SU-DHL-6 (cell line): ENCODE measurements around the gene KIF5C.

Experiments used
- H2AFZ ChIP-seq: fragments of 200-600 bp; sonication (generic); 2 replicates; pipeline ENCODE4 v1.6.1; 2014; ENCODE audit warnings: low read depth, mild to moderate bottlenecking, moderate library complexity, mixed read lengths, antibody characterized with exemption, low read length; ENCODE audit not compliant: severe bottlenecking
- H3F3A ChIP-seq: fragments of 200-600 bp; shearing (Covaris generic); 2 replicates; pipeline ENCODE4 v1.6.0; 2016; ENCODE audit warnings: antibody characterized with exemption, mild to moderate bottlenecking; ENCODE audit not compliant: insufficient read depth
- H3K27ac ChIP-seq: fragments of 200-600 bp; sonication (generic); 2 replicates; pipeline ENCODE4 v1.5.1; 2016; ENCODE audit warnings: low read depth, mild to moderate bottlenecking, low read length, moderate library complexity, mixed read lengths
- H3K27me3 ChIP-seq: fragments of 200-600 bp; sonication (generic), shearing (Covaris generic); 2 replicates; pipeline ENCODE4 v1.6.0; 2014; ENCODE audit warnings: mild to moderate bottlenecking, low read length
- H3K36me3 ChIP-seq: fragments of 200-600 bp; sonication (generic); 2 replicates; pipeline ENCODE4 v1.6.1; 2014; ENCODE audit warnings: mild to moderate bottlenecking, low read length, mixed read lengths
- H3K4me2 ChIP-seq: fragments of 300-600, 200-600 bp; shearing (Covaris generic), sonication (generic); 2 replicates; pipeline ENCODE4 v1.6.0; 2014; ENCODE audit warnings: low read length, low read depth, mild to moderate bottlenecking; ENCODE audit not compliant: poor library complexity, severe bottlenecking
- H3K4me3 ChIP-seq: fragments of 200-600 bp; sonication (generic); 2 replicates; pipeline ENCODE4 v1.5.1; 2014; ENCODE audit warnings: antibody characterized with exemption, low read length, mild to moderate bottlenecking, mixed read lengths; ENCODE audit not compliant: insufficient read depth, poor library complexity, severe bottlenecking
- H3K79me2 ChIP-seq: fragments of 200-600 bp; sonication (generic); 2 replicates; pipeline ENCODE4 v1.6.1; 2014; ENCODE audit warnings: mild to moderate bottlenecking, low read length, moderate library complexity; ENCODE audit not compliant: insufficient read depth
- H3K9ac ChIP-seq: fragments of 200-600 bp; sonication (generic); 2 replicates; pipeline ENCODE4 v1.7.0; 2014; ENCODE audit warnings: mild to moderate bottlenecking, low read length
- H3K9me2 ChIP-seq: fragments of 200-600 bp; sonication (generic); replicated peaks from 2 replicates; pipeline ENCODE4 v1.6.1; 2014; ENCODE audit warnings: low read length; ENCODE audit not compliant: insufficient read depth
- H3K9me3 ChIP-seq: fragments of 200-600 bp; sonication (generic); 2 replicates; pipeline ENCODE4 v1.6.1; 2014; ENCODE audit warnings: low read length, mixed read lengths; ENCODE audit not compliant: insufficient read depth
- H4K20me1 ChIP-seq: fragments of 200-600 bp; sonication (generic); 2 replicates; pipeline ENCODE4 v1.6.1; 2014; ENCODE audit warnings: low read depth, mild to moderate bottlenecking, antibody characterized with exemption, low read length, moderate library complexity, mixed read lengths
- CTCF ChIP-seq: fragments of 200-600 bp; sonication (generic); IDR thresholded peaks from one replicate; pipeline ENCODE4 v1.5.1; 2017; ENCODE audit warnings: antibody characterized with exemption, mild to moderate bottlenecking, low read length, moderate library complexity; ENCODE audit not compliant: insufficient read depth, poor library complexity, severe bottlenecking
- EZH2phosphoT487 ChIP-seq: fragments of 200-600 bp; sonication (generic), shearing (Covaris generic); conservative IDR thresholded peaks from 2 replicates; pipeline ENCODE4 v1.6.1; 2018; ENCODE audit warnings: mild to moderate bottlenecking, antibody characterized with exemption, low read length, moderate library complexity, mixed read lengths

KIF5C gene

DNA sequence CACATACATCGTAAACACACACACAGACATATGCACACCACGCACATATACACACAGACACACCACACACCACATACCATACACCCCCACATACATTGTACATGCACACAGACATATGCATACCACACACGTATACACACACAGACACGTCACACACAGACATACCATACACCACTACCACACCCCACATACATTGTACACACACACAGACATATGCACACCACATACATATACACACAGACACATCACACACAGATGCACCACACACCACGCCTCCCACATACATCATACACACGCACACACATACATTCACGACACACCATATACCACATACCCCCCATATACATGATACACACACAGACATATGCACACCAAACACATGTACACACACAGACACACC, 58.4 kb downstream of the KIF5C start:
- H2AFZ ChIP-seq = no peak overlapping the region
- no peaks in the 10 kb centered on the region for H4K20me1 ChIP-seq
- H3K9ac ChIP-seq = no peak overlapping the region
- H3K4me3 ChIP-seq = no peak overlapping the region
- no peak overlapping the region for H3K27ac ChIP-seq
- H3K4me2 ChIP-seq = no peak overlapping the region
- no peaks in the 10 kb centered on the region for H3F3A ChIP-seq
- H3K9me3 ChIP-seq = no peaks in the 10 kb centered on the region
- no peaks in the 10 kb centered on the region for H3K36me3 ChIP-seq
- TF ChIP-seq CTCF (no peak), EZH2phosphoT487 (no peak)
- H3K27me3 ChIP-seq = no peaks in the 10 kb centered on the region
- no peaks in the 10 kb centered on the region for H3K9me2 ChIP-seq
- H3K79me2 ChIP-seq = no peaks in the 10 kb centered on the region

DNA sequence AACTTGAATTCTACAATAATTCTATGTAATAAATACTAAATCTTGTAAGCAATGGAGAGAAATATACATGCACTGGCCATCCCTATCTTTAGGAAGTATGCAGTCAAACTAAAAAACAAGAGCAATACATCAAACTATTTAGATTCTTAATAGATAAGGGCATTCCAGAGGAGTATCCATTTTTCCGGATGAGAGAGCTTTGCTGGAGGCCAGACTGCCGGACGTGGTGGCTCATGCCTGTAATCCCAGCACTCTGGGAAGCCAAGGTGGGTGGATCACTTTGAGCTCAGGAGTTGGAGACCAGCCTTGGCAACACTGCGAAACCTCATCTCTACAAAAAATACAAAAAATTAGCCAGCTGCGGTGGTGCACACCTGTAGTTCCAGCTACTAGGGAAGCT, 60.8 kb downstream of the KIF5C start:
- Histone ChIP-seq H3K79me2 (no peaks in the 10 kb centered on the region), H3K27me3 (no peaks in the 10 kb centered on the region), H3K27ac (no peak overlapping the region), H3K9ac (no peak overlapping the region), H2AFZ (no peak overlapping the region), H3K36me3 (no peaks in the 10 kb centered on the region), H3K4me3 (no peak overlapping the region), H4K20me1 (no peaks in the 10 kb centered on the region), H3F3A (no peaks in the 10 kb centered on the region), H3K4me2 (no peak overlapping the region), H3K9me3 (no peaks in the 10 kb centered on the region), H3K9me2 (no peaks in the 10 kb centered on the region)
- TF ChIP-seq EZH2phosphoT487 (no peak), CTCF (no peak)

- Histone ChIP-seq H3K9ac (no peak overlapping the region), H3K9me3 (no peaks in the 10 kb centered on the region), H3K79me2 (no peaks in the 10 kb centered on the region), H3K27me3 (no peaks in the 10 kb centered on the region), H3K4me3 (no peak overlapping the region), H2AFZ (no peak overlapping the region), H4K20me1 (no peaks in the 10 kb centered on the region), H3K36me3 (no peaks in the 10 kb centered on the region), H3K4me2 (no peak overlapping the region), H3F3A (no peaks in the 10 kb centered on the region), H3K27ac (no peak overlapping the region), H3K9me2 (no peaks in the 10 kb centered on the region)
- no peak for TF ChIP-seq CTCF
- no peak for TF ChIP-seq EZH2phosphoT487
Observed at GRCh38 chr2:148936857-148937450, 61.9 kb downstream of the KIF5C start.
